GM19043 (cell line): ENCODE measurements around the gene PROZ.

Experiments used
- ATAC-seq: cut with Tn5 transposase; IDR thresholded peaks from one replicate; pipeline ENCODE4 v1.9.1; 2021; ENCODE audit warnings: low read depth; ENCODE audit not compliant: unreplicated experiment

PROZ gene

GRCh38 chr13:113196970-113197737, 38.7 kb downstream of the PROZ start:
- ATAC-seq, result no peak

DNA sequence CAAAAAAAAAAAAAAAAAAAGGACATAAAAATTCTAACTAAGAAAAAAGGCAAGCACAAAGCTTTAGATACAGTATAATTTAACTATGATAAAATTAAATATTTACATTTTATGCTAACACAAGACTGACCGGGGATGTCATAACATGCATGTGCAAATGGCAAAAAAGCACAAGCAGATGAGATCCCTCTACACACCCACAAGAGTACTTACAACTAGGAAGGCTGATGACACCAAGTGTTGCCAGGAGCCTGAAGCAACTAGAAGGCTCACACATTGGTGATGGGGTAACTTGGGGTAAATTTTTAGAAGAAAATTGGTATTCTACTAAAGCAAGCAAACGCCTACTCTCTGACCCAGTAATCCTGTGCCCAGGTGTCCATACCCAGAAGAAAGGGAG, 43.4 kb downstream of the PROZ start:
- no peak for ATAC-seq

DNA sequence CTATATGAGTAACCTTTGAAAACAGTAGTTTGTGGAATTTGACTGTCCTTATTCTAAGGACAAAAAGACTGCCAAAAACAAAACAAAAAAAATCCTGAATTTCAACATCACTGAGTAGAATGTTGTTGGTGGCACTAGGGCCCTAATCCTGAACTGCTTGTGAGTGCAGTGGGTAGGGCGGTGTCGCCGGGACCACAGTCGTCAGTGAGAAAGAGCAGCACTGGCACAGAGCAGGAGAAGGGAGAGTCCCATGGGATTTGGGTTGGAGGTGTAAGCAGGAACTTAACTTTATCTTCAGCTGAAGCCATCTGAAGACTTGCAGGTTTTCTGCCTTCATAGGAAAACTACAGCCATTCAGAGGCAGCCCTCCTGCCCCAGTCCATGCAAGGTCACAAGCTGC, 44.5 kb downstream of the PROZ start:
- no peak for ATAC-seq

DNA sequence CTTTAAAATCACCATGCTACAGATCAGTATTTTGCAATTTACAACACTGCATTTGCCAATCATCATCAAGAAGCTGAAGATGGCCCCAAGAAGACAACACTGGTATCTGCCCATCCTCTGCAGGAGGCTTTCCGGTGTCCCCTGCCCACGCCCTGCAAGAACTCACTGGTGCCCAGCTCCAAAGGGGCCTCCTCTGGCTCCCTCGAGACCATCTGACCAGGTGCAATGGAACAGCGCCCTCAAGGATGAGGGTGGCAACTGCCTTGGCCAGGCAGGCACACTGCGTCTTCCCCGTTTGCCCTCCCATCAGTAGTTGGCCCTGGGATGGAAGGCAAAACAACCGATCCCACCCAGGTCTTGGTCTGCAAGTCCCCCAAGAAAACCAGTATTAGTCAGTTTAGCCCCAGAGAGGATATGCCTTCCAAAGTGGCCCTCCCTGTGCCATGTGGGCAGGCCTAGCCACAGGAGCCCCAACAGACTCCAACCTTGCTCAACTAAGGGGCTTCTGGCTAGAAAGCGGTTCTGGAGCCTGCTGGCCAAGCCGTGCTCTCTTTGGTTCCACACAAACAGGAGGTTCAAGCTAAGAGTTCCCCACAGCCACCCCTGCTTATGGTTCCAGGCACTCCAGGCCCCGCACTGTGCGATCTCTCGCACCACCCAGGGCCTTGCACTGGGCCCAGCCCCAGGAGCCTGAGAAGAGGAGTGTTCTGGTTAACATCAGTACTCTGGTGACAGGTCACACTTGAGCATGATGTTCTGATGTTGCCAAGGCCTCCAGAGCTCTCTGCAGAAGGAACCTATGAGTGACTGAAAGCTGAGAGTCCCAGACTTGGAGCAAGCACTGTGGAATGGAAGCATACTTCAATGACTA, 45.3 kb downstream of the PROZ start:
- no peak for ATAC-seq

DNA sequence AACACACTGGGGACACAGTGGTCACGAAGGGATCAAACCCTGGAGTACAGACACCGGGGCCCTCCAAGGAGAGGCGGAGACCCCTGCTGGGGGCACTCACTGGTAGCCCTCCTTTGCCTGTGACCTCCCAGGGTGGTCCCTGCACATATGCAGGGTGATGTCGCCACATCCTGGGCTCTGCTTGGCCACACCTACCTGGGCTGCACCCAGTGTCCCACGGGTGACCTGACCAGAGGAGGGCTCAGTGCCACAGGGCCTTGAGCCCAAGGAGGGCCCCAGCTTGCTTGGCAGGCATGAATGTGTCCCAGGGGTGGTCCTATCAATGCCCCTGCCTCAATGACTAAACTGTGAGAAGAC, 45.9 kb downstream of the PROZ start:
- ATAC-seq, result no peak

- ATAC-seq, result no peak
Measured at GRCh38 chr13:113205428-113205931, 47.0 kb downstream of the PROZ start.

GRCh38 chr13:113207460-113207859, 49.0 kb downstream of the PROZ start:
- no peak for ATAC-seq

DNA sequence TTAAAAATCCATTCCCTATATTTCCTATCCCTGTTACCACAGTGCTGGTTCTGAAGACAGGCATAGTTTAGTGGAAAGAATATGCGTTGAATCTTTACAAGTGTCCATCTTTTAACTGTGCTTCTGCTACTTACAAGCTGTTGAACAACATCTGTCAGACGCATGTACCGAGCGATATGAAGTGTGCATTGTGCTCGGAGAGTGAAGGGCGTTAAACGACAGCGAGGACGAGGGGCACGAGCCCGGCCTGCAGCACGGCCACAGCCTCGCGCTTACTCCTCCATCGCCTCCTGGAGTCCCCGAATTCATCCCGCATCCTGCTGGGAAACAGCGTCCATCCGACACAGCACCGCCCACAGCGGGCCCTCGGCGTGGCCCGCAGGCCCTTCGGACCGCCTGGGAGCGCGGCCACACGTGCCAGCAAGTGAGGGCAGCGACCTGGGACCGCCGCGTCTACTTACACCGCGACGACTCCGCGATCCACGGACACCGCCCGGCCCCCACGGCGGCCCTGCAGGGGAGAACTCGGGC, 49.5 kb downstream of the PROZ start:
- ATAC-seq, result peak; percentile 0

GRCh38 chr13:113208421-113209335, 50.2 kb downstream of the PROZ start, which contains the start of gene PCID2:
PCID2 (minus strand) TSS chr13:113208669; CDS start chr13:113208634, 35 bp downstream.
- ATAC-seq, result peak; percentile 76

- peak; percentile 22 for ATAC-seq
Measured at GRCh38 chr13:113209336-113209758, 50.9 kb downstream of the PROZ start, which contains the start of gene CUL4A. CUL4A (plus strand) TSS chr13:113209613; CDS start chr13:113209628, 15 bp downstream.

DNA sequence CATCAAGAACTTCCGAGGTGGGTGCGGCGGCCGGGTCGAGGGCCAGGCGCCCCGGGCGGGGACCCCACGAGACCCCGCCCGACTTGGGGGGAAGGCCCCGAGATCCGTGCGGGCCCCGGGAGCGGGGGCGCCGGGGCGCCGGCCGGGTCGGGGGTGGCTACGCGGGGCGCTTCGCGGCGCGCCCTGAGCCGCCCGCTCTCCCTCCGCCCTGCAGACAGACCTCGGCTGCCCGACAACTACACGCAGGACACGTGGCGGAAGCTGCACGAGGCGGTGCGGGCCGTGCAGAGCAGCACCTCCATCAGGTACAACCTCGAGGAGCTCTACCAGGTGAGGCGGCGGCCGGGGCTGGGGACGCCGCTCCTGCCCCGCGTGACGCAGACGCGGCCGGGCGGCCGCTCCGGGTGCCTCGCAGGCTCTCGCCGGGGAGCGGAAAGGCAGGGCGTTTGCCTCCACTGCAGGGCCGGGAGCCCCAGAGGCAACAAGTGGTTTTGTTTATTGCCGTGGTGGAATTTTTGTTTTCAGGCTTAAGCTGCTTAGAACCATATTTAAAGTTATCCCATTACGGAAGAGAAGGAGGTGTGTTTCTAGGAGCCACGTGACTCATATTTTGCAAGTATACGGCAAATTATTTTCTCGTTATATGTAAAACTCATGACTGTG, 51.4 kb downstream of the PROZ start:
- peak; percentile 41 for ATAC-seq

DNA sequence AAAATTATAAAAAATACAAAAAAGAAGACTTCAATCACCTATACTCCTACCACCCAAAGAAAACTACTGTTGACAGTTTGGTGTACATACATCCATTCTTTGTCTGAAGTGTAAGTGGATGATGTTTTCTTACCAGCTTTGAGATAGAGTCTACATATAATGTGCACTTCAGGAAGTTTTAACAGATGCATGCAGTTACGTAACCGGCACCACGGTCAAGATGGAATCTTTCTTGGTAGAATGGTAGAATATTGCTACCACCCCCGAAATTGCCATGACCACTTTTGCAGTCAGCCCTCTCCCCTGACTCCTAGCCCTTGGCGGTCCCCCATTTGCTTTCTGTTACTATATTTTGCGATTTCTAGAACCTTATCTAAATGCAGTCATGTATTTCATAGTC, 52.4 kb downstream of the PROZ start:
- no peak for ATAC-seq

DNA sequence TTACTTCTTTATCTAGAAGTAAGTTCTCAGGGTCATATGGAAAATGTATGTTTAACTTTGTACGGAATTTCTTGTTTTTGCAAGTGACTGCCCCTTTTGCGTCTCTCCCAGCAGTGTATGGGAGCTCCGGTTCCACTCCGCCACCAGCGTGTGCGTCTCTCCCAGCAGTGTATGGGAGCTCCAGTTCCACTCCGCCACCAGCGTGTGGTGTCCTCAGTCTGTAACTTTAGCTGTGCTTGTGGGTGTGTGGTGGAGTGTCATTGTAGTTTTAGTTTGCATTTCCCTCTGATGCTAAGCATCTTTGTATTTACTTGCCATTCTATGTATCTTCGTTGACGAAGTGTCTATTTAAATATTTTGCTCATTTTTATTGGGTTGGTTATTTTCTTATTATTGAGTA, 53.3 kb downstream of the PROZ start:
- ATAC-seq, result no peak

- no peak for ATAC-seq
Measured at GRCh38 chr13:113216254-113217048, 58.0 kb downstream of the PROZ start.

- no peak for ATAC-seq
Measured at GRCh38 chr13:113218586-113218985, 60.1 kb downstream of the PROZ start.

DNA sequence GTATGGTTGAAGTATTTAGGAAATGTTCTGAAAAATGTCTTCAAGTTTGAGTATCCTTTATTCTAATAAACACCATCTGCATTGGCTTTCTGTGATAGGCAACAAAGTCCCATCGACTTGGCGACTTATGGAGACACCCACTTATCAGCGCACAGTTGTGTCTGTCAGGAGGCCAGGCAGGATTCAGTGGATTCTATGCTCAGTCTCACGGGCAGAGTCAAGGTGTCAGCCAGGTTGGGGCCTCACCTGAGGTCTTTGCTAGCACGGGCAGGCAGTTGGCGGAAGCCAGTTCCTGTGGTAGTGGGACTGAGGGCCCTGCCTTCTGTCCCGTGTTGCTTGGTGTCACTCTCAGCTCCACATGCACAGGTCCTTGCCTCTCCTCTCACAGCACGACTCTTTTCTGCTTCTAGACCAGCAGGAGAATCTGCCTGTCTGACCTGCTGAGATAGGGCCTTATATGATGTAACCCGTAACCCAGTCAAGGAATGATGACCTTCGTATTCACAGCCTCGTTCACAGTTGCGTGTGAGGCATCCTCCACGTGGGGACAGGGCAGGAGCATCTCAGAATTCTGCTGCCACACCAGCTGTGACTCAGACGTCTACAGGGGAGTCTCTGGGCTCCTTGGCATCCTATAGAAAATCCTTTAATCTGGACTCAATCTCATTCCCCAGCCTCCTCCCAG, 61.0 kb downstream of the PROZ start:
- ATAC-seq, result no peak

- ATAC-seq, result no peak
Measured at GRCh38 chr13:113220141-113220598, 61.7 kb downstream of the PROZ start.

DNA sequence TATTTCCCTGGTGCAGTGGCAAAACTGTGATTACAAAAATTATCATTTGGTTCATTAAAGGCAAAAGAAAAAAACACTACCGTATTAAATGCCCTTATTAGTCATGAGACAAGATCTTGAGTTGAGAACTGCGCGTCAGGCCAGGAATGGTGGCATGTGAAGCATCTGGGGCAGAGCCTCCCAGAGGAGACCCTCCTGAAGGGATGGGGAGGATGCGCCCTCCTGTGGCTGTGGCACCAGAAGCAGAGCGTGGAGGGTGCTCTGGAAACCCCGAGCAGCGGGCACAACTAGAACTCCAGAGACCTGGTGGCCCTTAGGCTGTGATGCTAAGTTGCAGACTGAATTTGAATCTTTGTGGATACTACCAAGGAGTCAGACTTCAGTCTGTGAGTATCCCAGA, 62.4 kb downstream of the PROZ start:
- no peak for ATAC-seq
